GM18907 (cell line): ENCODE measurements around the gene CFAP74.

Experiments
- ATAC-seq: cut with Tn5 transposase; IDR thresholded peaks from one replicate; pipeline ENCODE4 v1.9.1; 2021; ENCODE audit warnings: mild to moderate bottlenecking, moderate library complexity; ENCODE audit not compliant: unreplicated experiment

The CFAP74 gene

DNA sequence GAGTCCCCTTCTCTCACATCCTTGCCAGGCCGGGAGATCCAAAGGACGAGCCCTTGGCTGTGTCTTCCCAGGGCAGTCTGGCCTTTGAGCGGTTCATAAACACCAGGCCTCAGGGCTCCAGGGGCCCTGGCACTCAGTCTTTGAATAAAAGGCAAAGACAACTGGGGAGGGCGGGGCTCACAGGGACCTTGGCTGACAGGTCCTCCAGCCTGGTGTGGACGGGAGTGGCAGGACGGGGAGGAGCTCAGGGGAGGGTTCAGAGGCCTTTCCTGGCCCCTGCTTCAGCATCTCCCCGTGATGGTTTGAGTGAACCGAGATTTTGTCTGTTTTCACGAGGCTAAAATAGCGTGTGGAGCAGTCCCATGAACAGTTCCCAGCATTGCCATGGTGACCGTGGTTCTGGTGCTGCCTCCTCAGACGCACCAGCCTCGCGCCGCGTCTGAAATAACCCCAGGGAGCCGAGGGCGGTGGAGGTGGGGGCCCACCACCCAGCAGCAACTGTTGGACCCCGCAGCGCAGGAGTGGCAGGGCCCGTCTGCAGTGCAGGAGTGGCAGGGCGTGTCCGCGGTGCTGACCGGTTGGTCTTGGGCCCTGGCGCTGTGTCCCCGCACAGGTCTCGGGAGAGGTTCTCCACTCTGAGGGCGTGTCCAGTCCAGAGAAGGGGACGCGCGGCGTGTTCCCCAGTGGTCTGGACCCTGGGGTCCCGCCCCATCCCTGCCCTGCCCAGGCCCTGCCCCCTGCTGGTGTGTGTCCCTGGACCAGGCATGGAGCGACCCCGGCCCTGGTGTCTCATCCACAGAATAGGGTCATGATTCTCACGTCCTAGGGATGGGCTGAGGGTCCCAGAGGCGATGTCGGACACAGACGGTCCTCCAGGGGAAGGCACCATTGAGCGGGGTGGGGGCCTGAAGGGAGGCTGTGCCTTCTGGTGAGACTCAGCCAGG is 39.5 kb upstream of the CFAP74 start:
- ATAC-seq = no peak

DNA sequence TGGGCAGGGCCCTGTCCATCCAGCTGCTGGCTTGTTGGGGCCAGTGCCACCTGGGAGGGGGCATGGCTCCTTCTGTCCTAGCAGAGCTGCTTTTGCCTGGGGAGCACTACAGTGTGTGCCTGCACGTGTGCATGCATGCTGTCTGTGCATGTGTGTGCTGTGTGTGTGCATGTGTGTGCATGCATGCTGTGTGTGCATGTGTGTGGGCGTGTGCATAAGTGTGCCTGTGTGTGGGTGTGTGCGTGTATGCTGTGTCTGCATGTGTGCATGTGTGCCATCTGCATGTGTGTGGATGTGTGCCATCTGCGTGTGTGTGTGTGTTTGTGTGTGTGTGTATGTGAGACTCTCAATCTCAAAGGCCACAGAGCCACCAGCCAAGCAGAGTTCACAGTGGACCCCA is 38.3 kb upstream of the CFAP74 start:
- ATAC-seq = no peak

DNA sequence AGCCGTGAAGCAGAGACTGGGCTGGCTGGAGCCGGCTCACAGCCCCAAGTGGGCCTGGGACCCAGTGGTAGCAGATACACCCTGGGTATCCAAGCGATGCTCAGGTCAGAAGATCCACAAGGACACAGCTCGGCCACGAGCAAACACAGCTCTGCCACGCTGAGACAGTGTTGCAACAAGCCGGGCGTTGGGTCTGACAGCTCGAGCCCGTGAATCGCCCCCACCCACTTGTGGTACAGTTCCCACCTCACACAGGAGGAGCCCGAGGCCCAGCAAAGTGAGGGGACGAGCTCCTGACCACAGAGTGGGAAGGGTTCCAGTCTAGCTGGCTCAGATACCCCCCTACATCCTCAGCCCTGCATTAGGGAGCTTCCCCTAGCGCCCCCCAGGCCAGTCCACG is 37.7 kb upstream of the CFAP74 start:
- no peak for ATAC-seq

DNA sequence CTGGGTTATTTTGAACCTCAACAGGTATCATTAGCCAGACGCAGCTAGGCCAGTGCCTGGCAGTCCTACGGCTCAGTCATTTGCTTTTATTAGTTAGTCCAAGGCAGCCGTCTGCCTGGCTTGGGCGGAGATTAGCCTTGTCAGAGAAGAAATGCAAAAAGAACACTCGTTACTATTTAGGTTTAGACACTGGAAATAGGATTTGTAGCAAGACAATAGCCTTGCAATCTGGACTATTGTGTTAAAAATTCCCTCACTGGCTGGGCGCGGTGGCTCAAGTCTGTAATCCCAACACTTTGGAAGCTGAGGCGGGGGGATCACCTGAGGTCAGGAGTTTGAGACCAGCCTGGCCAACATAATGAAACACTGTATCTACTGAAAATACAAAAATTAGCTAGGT is 35.7 kb upstream of the CFAP74 start:
- ATAC-seq = no peak

DNA sequence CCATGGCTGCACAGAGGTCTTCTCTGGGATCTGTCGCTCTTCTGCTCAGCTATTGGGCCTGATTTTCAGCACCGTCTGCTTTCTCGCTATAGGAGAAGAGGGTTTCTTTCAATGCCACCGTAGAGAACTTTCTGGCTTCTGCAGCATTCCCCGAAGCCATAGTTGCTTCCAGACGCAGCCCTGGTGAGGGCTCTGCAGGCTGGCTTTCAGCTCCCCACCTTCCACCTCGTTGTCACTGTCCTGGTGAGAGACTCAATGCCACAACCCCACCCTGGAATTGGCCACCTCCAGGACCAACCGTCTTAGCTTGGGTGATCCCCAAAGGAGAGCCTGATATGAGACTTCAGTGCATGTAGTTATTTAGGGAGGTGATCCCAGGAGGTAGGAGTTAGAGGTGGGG is 34.6 kb upstream of the CFAP74 start:
- no peak for ATAC-seq

DNA sequence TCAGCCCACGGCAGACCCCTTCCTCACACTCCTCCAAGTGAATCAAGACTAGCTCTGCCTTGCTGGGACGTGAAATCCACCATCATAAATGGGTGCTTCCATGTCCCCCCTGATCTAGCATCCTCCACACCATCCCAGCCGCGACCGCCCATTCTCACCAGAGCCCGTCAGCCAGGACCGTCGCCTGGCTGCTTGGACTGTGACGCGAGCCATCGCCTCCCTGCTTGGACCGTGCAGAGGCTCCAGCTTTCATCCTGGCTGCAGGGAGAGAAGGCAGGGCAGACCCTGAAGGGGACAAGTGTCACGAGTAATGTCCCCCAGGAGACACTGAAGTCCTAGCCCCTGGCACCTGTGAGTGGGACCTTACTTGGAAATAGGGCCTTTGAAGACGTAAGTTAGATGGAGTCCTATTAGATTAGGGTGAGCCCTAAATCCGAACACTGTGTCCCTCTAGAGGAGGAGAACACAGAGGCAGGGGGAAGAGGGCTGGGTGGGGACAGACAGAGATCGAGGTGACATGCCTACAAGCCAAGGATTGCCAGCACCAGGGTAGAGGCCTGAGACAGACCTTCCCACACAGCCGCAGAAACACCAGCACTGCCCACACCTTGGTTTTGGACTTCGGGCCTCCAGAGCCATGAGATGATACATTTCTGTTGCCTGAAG is 33.9 kb upstream of the CFAP74 start:
- ATAC-seq = no peak

DNA sequence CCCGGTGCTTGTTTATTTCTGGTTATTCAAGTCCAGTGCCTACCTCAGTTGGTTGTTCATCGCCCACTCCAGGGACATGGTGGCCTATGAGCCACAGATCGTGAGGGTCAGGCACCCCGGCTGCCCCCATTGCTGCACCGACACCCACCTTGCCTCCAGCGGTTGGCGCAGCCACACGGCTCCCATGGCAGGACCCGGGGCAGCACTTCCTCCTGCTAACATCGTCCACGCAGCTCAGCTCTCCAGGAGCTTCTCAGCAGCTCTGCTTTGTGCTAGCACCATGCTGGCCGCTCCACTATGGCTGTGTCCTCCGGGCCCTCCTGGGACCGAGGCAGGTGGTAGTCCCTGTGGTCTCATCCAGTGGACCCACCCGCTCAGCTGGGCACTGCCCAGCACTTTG is 32.7 kb upstream of the CFAP74 start:
- no peak for ATAC-seq

DNA sequence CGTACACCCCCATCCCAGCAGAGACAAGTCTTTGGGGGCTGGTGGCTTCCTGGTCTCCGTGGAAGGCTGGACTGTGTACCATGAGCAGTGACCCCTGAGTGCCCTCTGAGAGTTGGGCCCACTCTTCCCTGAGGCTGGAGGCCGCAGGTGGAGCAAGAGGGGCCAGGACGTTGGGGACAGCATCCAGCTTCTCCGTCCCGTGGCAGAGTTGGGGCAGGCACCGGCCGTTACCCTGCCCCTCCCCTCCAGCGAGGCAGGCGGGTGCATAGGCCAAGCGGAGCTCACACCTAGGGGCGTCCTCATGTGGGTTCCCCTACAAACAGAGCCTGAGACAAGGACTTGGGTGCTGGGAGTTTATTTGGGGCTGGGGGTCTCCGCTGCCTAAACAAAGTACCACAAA is 29.6 kb upstream of the CFAP74 start:
- ATAC-seq = no peak

DNA sequence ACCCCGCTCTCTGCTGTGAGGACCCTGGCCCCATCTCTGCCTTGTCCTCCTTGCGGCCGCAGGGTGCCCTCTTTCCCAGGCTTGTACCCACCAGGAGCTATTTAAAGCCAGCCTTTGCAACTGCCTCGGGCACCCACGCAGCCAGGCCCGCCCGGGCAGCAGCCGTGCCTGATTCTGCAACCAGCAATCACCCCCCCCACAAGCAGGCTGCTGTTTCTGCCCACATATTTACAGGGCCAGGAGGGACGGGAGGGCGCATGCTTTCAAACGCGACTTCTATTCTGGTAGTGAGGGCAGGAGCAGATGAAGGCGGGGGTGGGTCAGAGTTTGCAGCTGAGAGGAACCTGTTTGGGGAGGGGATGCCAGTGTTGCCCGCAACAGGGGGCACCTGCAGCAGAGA is 29.2 kb upstream of the CFAP74 start:
- ATAC-seq = no peak

DNA sequence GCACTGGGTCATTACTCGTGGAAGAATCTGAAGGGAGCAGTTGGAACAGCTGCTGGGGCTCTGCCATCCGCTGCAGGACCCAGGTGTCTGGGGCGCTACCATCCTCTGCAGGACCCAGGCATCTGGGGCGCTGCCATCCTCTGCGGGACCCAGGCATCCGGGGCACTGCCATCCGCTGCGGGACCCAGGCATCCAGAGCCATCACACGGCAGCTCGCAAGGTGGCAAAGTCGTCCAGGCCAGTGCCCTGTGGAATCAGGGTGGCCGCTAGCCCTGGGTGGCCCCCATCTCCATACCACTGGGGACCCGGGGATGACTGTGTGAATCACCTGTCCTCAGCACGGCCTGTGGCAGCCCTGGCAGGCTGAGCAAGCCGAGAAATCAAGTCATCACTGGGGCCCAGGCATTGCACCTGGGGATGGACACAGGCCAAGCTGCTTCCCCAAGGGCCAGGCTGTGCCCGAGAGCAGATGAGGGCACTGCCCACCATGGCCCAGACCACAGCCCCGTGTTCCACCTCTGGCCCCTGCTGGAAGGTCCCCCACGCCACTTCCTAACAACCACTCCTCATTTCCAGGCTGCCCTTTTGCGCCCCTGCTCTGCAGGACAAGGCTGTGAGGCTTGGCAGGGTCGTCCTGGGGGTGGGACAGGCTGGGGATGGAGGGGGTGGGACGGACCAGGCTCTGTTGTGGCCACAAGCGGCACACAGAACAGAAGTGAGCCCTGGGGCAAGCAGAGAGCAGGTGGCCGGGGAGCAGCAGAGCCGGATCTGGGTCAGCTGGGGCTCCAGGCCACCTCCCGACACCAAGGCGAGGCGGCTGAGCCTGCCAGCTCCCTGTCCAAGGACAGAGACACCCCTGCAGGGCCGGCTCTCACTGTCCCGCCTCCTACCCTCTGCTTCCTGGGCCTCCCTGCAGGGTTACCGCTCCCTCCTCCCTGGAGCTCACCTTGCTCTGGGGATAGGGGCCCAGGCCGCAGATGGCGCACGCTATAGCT is 28.3 kb upstream of the CFAP74 start:
- ATAC-seq = no peak

DNA sequence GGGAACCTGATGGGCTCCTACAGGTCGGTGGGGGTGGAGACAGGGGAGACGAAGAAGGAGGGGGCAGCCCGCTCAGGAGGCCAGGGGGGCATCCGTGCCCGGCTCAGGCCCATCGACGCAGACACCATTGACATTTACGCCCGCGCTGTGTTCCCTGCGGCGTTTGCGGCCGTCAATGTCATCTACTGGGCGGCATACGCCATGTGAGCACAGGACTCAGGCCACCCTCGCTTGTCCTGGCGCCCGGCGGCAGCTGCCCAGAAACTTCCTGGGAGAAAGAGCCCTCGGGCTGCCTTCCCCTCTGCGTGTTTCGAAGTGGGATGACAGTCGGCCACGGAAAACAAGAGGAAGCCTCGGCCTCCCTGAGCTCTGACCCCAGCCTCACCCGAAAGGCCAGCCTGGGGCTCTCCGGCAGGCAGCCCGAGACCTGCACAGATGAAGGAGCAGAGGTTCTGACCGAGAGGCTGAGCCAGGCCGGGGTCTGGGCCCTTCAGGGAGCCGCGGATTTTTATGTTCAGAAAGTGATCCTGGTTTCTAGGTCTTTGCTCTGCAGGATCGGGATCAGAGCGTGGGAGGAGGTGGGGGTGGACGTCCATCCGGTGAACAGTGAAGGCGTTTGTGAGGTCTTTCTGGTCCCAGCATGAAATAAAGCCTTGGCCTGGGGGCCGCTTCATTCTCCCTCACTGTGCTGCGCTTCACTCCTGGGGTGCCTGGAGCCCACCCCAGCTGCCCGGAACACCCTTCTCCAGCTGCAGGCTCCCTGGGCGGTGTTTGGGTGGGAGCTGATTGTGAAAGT is 26.7 kb upstream of the CFAP74 start:
- no peak for ATAC-seq

DNA sequence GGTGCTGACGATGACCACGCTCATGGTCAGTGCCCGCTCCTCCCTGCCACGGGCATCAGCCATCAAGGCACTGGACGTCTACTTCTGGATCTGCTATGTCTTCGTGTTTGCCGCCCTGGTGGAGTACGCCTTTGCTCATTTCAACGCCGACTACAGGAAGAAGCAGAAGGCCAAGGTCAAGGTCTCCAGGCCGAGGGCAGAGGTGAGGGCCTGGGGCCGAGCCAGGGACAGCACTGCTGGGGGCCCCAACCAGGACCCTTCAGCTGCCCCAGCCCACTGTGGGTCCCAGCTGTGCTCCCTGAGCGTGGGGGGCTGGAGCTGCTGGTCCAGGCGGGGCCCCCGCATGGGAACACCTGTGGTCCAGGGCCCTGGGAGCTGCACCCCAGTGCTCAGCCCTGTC is 26.0 kb upstream of the CFAP74 start:
- no peak for ATAC-seq

DNA sequence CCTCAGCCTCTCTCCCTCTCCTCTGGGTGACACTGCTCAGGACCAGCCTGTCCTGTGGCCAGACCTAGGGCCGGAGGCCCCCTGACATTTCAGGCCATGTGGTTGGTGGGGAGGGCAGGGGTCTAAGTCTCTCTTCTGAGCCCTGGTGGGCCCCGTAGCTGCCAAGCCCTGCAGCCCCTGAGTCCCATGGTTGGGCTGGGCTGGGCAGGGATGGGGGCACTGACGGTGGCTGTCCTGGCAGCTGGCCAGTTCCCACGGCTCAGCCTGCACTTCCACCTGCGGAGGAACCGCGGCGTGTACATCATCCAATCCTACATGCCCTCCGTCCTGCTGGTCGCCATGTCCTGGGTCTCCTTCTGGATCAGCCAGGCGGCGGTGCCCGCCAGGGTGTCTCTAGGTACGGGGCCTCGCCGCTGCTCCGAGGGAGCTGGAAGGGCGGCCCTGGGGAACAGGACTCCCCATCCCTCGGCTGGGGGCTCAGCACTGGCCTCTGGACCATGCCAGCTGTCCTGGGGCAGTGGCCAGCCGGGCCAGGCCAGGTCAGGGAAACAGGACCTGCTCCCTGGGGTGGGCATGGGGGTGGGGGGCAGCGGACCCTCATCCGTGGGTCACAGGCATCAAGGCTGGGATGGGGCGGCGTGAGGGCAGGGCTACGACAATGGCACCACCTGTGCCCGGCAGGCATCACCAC is 25.4 kb upstream of the CFAP74 start:
- no peak for ATAC-seq

DNA sequence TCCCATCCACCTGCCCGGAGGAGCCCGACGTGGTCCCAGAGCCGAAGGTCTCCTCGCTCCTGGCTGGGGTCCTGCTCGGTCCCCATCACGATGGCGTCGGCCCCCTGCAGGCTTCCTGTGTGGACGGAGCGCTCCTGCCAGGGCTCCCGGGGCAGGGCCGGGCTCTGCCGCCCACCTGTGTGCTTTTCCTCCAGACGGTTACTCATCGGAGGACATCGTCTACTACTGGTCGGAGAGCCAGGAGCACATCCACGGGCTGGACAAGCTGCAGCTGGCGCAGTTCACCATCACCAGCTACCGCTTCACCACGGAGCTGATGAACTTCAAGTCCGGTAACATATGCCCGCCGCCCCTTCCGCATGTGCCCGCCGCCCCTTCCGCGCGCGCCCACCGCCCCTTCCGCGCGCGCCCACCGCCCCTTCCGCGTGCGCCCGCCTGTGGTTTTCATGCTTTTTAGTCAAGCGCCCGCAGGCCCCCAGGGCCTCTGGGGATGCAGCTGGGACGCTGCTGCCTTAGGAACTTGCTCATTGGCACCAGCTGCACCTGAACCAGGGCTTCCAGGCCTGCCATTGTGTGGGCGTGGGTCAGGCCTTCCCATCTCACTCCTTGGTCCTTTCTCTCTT is 24.5 kb upstream of the CFAP74 start:
- ATAC-seq = no peak

DNA sequence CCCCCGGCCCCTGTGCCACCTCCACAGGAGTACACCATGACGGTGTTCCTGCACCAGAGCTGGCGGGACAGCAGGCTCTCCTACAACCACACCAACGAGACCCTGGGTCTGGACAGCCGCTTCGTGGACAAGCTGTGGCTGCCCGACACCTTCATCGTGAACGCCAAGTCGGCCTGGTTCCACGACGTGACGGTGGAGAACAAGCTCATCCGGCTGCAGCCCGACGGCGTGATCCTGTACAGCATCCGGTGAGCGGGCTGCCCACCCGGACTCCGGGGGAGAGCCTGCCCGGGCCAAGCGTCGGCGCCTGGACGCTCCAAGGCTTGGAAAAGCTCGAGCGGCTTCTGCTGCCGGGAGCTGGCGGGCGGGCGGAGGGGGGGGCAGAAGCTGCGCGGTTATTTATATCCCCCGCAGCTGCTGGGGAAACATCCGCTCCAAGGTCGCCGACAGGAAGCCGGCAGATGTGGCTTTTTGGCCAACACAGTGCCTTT is 21.9 kb upstream of the CFAP74 start:
- no peak for ATAC-seq

DNA sequence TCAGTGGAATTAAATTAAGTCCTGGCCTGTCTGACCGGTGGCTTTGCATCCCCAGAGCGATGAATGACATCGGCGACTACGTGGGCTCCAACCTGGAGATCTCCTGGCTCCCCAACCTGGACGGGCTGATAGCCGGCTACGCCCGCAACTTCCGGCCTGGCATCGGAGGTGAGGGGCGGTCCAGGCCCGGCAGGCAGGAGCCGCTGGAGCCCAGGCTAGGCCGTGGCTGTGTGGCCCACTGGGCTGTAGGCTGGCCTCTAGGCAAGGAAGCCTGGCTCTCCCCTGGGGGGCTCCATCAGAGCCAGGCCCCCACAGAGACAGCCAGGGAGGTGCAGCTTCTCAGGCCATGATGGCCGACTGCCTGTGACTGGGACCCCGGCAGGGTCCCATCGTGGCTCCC is 21.3 kb upstream of the CFAP74 start:
- ATAC-seq = no peak

DNA sequence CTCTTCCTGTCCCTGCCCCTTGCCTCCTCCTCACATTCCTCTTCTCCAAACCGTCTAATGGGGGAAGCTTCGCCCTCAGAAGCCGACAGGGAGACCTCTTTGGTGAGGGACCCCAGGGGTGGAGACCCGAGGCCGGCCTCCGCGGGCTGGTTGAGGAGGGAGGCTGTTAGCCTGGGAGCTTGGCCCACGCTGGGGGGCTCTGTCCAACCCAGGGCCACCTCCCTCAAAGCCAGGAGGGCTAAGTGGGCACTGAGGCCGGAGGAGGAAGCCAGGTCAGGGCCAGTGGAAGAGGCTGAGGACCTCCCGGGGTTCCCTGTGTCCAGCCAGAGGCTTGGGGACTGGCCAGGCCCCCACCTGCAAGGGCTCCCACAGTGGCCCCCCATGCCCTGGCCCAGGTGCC is 20.9 kb upstream of the CFAP74 start:
- ATAC-seq = no peak

DNA sequence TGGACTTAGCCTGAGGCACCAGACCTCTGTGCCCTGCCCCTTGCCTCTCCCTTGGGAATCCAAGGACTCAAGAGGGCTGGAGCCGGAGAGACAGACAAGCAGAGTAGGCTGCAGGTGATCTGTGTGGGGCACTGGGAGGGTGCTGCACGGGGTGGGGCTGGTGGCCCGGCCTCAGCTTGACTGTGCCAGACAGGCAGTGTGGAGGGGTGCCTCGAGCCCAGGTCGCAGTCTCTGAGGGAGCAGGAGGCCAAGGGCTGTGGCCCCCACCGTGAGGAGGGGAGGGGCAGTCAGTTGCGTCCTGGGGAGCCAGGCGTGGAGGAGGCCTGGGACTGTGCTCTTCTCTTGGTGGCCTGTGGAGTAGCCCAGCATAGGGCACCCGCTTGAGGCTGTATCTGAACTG is 19.6 kb upstream of the CFAP74 start:
- ATAC-seq = no peak

DNA sequence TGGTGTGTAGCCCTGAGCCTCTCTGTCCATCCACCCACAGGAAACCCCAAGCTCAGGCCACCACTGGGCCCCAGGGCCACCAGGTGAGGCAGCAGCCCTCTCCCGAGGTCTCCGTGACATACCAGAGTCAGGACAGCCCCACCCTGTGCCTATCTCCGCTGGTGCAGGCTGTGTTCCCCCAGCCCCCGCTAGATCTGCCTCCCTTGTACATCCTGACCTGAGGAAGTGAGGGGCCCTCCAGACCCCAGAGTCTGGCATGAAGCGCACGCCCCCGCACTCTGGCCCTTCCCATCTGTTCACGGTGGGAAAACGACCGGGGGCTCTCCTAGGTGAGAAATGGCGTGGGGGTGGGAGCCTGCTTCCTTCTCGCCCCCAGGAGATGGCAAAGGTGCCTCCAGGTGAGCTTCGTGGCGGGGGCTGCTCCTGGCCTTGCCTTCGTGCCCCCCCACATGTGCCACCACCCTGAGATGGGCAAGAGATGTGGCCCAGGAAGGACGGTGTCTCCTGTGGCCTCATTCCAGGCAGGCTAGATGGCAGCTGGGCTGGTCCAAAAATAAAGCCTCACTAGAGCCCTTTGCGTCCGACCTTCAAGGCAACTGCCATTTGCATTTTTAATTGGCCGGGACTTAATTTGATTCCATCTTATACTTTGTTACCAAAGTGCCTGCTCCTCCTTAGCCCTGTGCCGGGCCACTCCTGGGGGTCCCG is 18.6 kb upstream of the CFAP74 start:
- ATAC-seq = no peak
